Measurements from ENCODE around the gene NAALADL2. TPM values are rescaled to one million over a fixed set of nuclear protein-coding genes. Genes with fewer than 3 reads are reported as not detected.

The NAALADL2 gene
- total RNA-seq, 4 donors from 2014 or later = 0.85 to 6.3 (median 1.6) TPM

GRCh38 chr3:175704366-175705055 is 845.4 kb downstream of the NAALADL2 start:
- WGBS, 2 donors = 82 to 92% methylated on average over 6 of the region's 6 CpGs
- TF ChIP-seq POLR2A (IDR thresholded peaks at IDR 0.05) = no peak
- TF ChIP-seq CTCF (IDR thresholded peaks at IDR 0.05) = no peak
- H3K4me1 ChIP-seq = no peaks in the 10 kb centered on the region
- no peak overlapping the region for H3K27ac ChIP-seq
- H3K27me3 ChIP-seq = no peaks in the 10 kb centered on the region
- H3K9me3 ChIP-seq = no peaks in the 10 kb centered on the region
- intact Hi-C loops (cut with DNase I) = no loop called here
- no peaks in the 10 kb centered on the region for H3K36me3 ChIP-seq
- no peak overlapping the region for H3K4me3 ChIP-seq
- no peak for DNase-seq

- Histone ChIP-seq H3K27ac (no peak overlapping the region), H3K9me3 (no peaks in the 10 kb centered on the region), H3K4me1 (no peaks in the 10 kb centered on the region), H3K36me3 (no peaks in the 10 kb centered on the region), H3K27me3 (no peaks in the 10 kb centered on the region), H3K4me3 (no peak overlapping the region)
- DNase-seq = no peak
- intact Hi-C loops (cut with DNase I) = no loop called here
- TF ChIP-seq POLR2A (IDR thresholded peaks at IDR 0.05) = no peak
- TF ChIP-seq CTCF (IDR thresholded peaks at IDR 0.05) = no peak
Observed at GRCh38 chr3:175713268-175713667, 854.1 kb downstream of the NAALADL2 start.

- DNase-seq = no peak
- H3K27me3 ChIP-seq = no peaks in the 10 kb centered on the region
- H3K9me3 ChIP-seq = no peaks in the 10 kb centered on the region
- H3K4me1 ChIP-seq = no peaks in the 10 kb centered on the region
- H3K4me3 ChIP-seq = no peak overlapping the region
- TF ChIP-seq POLR2A (IDR thresholded peaks at IDR 0.05) (no peak), CTCF (IDR thresholded peaks at IDR 0.05) (no peak)
- no peaks in the 10 kb centered on the region for H3K36me3 ChIP-seq
- H3K27ac ChIP-seq = no peak overlapping the region
- WGBS, 2 donors = 32 to 63% methylated on average over 2 of the region's 2 CpGs
- intact Hi-C loops (cut with DNase I) = no loop called here
Observed at GRCh38 chr3:175716446-175716845, 857.3 kb downstream of the NAALADL2 start.

GRCh38 chr3:175726228-175726627 is 867.1 kb downstream of the NAALADL2 start:
- Histone ChIP-seq H3K4me1 (no peaks in the 10 kb centered on the region), H3K4me3 (no peak overlapping the region), H3K27ac (no peak overlapping the region), H3K9me3 (no peaks in the 10 kb centered on the region), H3K36me3 (no peaks in the 10 kb centered on the region), H3K27me3 (no peaks in the 10 kb centered on the region)
- no peak for DNase-seq
- intact Hi-C loops (cut with DNase I) = no loop called here
- TF ChIP-seq CTCF (IDR thresholded peaks at IDR 0.05) (no peak), POLR2A (IDR thresholded peaks at IDR 0.05) (no peak)
- WGBS, 2 donors = 11 to 50% methylated on average over 1 of the region's 1 CpG

- intact Hi-C loops (cut with DNase I) = no loop called here
- TF ChIP-seq CTCF (IDR thresholded peaks at IDR 0.05) (no peak), POLR2A (IDR thresholded peaks at IDR 0.05) (no peak)
- Histone ChIP-seq H3K36me3 (no peaks in the 10 kb centered on the region), H3K27me3 (no peaks in the 10 kb centered on the region), H3K9me3 (peaks cover 0 to 1% (median 0%) of the 10 kb centered on the region in 3 donors), H3K27ac (no peak overlapping the region), H3K4me3 (no peak overlapping the region), H3K4me1 (no peaks in the 10 kb centered on the region)
- 84 to 88% methylated on average over 1 of the region's 1 CpG for WGBS, 2 donors
- no peak for DNase-seq
Observed at GRCh38 chr3:175728566-175728965, 869.4 kb downstream of the NAALADL2 start.
